ENCODE data around the gene DNAJB6. TPM values are rescaled to one million over a fixed set of nuclear protein-coding genes. Genes with fewer than 3 reads are reported as not detected.

Gene DNAJB6
- 109 and 120 TPM in 2 replicates for total RNA-seq

DNA sequence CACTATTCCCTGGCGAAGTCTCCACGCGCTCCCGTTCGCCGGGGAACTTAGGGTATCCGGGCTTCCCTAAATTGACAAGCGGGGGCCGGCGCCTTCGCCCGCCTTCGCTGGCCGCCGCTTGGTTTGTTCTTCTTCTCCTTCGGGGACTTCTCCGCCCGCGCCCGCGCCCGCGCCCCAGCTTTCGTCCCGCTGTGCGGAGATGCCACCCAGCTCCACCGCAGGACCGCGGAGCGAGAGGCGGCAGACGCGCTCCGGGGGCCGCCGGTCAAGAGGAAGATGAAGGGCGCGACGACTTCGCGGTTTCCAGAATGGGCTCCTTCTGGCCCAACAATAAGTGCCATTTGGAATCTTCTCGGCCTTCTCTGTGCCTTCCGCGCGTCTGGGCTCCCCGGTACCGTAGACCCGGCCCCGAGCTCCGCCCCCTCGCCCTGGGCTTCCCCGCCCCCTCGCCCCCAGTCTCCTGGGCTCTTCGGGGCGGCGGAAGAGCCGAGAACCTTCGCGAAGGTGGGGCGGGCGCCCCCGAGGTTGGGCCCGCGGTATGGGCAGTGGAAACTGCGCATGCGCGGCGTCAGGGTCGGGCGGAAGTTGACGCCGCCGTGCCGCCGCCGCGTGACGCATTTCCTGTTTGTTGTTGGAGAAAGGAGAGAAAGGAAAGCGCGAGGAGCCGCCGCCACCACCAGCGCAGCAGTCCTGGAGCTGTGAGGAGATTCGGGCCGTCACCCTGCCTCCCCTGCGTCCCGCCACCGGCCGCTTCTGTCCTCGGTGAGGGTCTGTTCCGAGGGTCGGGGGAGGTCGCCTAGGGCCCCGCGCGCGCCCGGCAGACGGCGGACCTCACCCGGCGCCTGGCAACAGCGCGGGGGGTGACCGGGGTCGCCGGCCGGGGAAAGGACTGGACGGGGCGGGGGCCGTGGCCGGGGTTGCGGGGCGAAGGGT, at the start of gene DNAJB6:
TSS of gene DNAJB6 (plus strand) at position 622 of the 933 bp plus-strand sequence. CDS start 21,569 bp downstream, outside the sequence.

Other genes with a start within 250 kb of the DNAJB6 start
- 83.9 and 95.1 TPM in 2 replicates for gene UBE3C, start 198.1 kb upstream of the DNAJB6 start, total RNA-seq